Measurements from ENCODE around the gene SEMA3B.
A peak's percentile ranks its signal among the peaks of the same experiment; 100 is the strongest.

SEMA3B gene

DNA sequence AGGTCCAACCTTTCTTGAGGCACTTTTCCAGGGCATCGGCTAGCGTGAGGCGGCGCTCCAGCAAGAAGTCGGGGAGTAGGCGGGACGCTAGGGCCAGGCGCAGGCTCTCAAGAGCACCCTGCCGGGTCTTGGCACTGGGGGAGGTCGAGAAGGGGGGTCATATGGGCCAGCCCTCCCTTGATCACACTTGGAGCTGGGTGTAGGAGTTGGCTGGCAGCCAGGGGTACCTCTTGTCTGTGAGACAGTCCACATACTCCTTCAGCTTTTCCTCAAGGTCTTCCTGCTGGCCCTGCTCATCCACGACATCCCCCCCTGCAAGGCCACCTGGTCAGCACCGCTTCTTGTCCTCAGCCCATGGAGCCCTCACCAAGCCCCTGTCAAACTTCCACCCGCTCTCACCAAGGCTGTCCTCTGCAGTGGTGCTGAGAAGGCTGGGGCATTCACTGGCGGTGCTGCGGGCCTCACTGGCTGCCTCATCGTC lies 21.3 kb downstream of the SEMA3B start:
- H3K36me3 Mint-ChIP-seq (ENCODE audit: low read depth) = no peaks in the 10 kb centered on the region
- peaks cover 3% of the 10 kb centered on the region for H3K27me3 Mint-ChIP-seq (ENCODE audit: low read depth)
- peak overlapping the region; percentile 64 to 83 (median 78) for H3K4me3 Mint-ChIP-seq
- H3K27ac Mint-ChIP-seq = no peak overlapping the region
- H3K9me3 Mint-ChIP-seq = no peaks in the 10 kb centered on the region
- TF ChIP-seq, protein P1, sequence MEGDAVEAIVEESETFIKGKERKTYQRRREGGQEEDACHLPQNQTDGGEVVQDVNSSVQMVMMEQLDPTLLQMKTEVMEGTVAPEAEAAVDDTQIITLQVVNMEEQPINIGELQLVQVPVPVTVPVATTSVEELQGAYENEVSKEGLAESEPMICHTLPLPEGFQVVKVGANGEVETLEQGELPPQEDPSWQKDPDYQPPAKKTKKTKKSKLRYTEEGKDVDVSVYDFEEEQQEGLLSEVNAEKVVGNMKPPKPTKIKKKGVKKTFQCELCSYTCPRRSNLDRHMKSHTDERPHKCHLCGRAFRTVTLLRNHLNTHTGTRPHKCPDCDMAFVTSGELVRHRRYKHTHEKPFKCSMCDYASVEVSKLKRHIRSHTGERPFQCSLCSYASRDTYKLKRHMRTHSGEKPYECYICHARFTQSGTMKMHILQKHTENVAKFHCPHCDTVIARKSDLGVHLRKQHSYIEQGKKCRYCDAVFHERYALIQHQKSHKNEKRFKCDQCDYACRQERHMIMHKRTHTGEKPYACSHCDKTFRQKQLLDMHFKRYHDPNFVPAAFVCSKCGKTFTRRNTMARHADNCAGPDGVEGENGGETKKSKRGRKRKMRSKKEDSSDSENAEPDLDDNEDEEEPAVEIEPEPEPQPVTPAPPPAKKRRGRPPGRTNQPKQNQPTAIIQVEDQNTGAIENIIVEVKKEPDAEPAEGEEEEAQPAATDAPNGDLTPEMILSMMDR (IDR thresholded peaks at IDR 0.05; ENCODE audit: unreplicated experiment in 3 of 3) = no peak
- peaks cover 14% of the 10 kb centered on the region for H3K4me1 Mint-ChIP-seq

DNA sequence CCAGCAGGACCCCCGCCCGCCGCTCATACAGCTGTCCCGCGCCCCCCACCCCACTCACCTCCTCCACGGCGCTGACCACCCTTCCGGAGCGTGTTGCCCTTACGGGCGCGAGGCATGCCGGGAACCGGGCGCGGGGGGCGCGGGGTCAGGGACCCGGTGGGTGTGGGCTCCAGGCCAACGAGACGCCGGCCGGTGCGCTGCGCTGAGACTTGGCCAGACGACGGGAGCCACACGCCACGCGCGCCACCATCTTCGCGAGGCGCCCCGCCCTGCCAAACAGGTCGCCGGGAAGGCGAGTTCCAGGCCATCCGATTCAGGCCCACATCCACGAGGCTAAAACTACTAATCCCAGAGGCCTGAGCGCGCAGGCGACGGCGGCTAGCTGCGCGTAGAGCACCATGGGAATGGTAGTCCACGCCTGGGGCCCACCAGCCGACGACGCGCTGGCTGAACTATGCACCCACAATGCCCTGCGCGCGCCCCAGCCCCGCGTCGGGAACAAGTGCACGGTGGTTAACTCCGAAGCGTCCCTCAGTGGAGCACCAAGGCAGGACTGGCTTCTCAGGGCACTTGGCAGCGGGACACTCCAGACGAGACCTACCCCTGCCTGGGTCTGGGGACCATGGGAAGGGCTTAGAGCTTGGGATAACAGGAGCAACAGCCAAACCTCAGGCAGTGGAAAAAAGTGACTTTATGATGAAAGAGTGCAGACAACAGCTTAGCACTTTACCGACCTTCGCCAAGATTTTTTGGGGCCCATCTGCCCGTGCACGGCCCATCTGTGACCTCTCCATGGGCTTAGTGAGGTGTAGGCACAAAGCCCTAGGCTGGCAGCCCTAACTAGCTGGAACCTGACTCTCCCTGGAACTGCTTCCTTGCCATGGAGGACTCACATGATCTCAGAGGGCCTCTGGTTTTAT lies 23.5 kb downstream of the SEMA3B start, which contains the start of gene IFRD2:
Gene IFRD2, minus strand, starts transcription at position 271 of the 920 bp plus-strand sequence. Its CDS starts 155 bp downstream, at position 116.
- TF ChIP-seq, protein P1 (IDR thresholded peaks at IDR 0.05; ENCODE audit: unreplicated experiment in 3 of 3) = no peak
- peaks cover 14% of the 10 kb centered on the region for H3K4me1 Mint-ChIP-seq
- peak within 1 kb of the TSS; percentile 83 to 90 (median 89) for H3K4me3 Mint-ChIP-seq
- H3K36me3 Mint-ChIP-seq (ENCODE audit: low read depth) = no peaks in the 10 kb centered on the region
- no peaks in the 10 kb centered on the region for H3K9me3 Mint-ChIP-seq
- peak within 1 kb of the TSS; percentile 89 to 97 (median 94) for H3K27ac Mint-ChIP-seq
- peaks cover 3% of the 10 kb centered on the region for H3K27me3 Mint-ChIP-seq (ENCODE audit: low read depth)

DNA sequence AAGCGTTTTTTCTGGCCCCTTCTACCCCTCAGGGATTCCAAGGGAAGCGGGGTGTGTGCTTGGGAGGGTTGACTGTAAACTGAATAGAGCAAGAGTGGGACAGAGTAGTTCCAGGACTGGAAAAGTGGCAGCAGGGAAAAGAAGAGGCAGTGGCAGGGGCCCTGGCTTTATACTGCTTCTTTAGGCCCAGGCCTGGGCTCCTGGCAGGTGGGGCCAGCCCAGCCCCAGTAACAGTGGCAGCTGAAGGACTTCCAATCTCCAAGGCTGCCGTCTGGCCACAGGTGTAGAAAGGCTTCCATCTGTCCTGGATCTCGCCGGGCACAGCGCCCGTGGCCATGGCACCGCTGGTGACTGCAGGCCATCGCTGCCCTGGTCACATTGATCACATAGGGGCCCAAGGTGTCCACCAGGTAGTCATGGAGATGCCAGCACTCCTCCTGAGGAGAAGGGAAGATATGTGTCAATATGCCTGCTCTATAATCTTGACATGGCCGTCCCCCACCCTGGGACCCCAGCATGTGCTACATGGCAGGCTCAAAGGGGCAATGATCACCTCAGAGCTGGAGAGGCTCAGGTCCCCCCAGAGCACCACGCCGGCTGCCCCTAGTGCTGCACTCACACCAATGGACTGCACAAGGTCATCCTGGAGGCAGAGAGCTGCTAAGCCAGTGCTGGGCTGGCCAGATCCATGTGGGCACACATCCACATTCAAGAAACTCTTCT lies 24.3 kb downstream of the SEMA3B start:
- TF ChIP-seq, protein P1 (IDR thresholded peaks at IDR 0.05; ENCODE audit: unreplicated experiment in 3 of 3) = no peak

DNA sequence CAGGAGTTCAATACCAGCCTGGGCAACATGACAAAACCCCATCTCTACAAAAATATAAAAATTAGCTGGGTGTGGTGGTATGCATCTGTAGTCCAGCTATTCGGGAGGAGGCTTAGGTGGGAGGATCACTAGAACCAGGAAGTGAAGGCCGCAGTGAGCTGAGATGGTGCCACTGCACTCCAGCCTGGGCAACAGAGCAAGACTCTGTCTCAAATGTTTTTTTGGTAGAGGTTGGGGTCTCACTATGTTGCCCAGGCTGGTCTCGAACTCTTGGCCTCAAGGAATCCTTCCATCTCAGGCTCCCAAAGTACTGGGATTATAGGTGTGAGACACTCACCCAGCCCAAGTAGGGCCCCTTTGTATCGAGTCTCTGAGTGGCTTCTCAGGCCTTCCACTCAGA lies 25.1 kb downstream of the SEMA3B start:
- TF ChIP-seq, protein P1 (IDR thresholded peaks at IDR 0.05; ENCODE audit: unreplicated experiment in 3 of 3) = no peak

More for the DNA sequence above, 24.3 kb downstream of the SEMA3B start:
- Mint-ChIP-seq H3K36me3 (ENCODE audit: low read depth) (no peaks in the 10 kb centered on the region), H3K9me3 (no peaks in the 10 kb centered on the region), H3K27me3 (ENCODE audit: low read depth) (peaks cover 3% of the 10 kb centered on the region), H3K27ac (peak overlapping the region; percentile 89 to 97 (median 94)), H3K4me1 (peaks cover 14% of the 10 kb centered on the region), H3K4me3 (peak overlapping the region; percentile 83 to 90 (median 88))

DNA sequence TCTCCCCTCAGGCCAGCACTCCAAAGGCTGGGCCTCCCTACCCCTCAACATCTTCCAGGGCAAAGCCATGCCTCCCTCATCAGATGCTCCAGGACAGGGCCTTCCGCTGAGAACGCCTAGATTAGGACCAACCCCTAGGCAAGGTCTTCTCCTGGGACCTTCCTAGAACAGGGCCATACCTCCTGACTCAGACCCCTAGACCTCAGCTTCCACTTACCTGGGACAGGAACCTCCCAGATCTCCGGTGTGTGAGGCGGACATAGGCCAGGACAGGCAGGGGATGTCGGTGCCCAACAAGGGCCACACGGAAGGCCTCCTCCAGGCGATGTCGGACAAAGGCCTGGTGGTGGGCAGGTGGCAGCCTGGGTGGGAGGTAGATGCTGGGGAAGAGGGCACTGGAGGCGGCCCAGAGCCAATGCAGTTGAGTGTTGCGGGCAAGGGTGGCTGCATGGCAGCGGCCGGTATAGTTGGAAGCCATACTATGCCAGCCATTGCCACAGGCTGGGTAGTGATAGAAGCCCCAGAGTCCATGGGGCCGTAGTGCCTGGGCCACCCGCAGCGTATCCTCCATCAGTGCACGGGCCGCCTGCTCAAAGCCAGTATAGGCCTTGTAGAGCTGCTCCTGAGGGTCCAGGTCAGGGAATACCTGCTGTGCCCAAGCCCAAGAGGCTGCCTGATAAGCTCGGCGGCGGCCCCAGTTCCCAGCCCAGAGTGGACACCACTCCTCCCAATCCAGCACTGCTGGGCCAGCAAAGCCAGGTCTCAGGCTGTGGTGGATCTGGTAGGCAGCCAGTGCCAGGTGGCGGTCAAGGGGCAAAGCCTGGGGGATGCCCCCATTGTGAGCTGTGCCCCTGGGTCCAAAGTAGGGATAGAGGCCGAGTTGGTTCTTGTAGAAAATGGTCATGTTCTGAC lies 25.8 kb downstream of the SEMA3B start:
- Mint-ChIP-seq H3K9me3 (no peaks in the 10 kb centered on the region), H3K4me1 (peaks cover 22% of the 10 kb centered on the region), H3K4me3 (peak overlapping the region in 1 of 3 experiments; percentile 47), H3K27me3 (ENCODE audit: low read depth) (peaks cover 3% of the 10 kb centered on the region), H3K27ac (no peak overlapping the region), H3K36me3 (ENCODE audit: low read depth) (no peaks in the 10 kb centered on the region)
- TF ChIP-seq, protein P1 (IDR thresholded peaks at IDR 0.05; ENCODE audit: unreplicated experiment in 3 of 3) = no peak

More for the DNA sequence above, 25.1 kb downstream of the SEMA3B start:
- H3K27me3 Mint-ChIP-seq (ENCODE audit: low read depth) = peaks cover 3% of the 10 kb centered on the region
- H3K4me1 Mint-ChIP-seq = peaks cover 17% of the 10 kb centered on the region
- no peaks in the 10 kb centered on the region for H3K9me3 Mint-ChIP-seq
- H3K4me3 Mint-ChIP-seq = peak overlapping the region in 1 of 3 experiments; percentile 47
- H3K27ac Mint-ChIP-seq = no peak overlapping the region
- H3K36me3 Mint-ChIP-seq (ENCODE audit: low read depth) = no peaks in the 10 kb centered on the region
